Fibroblast of skin of scalp (primary cell): ENCODE measurements around the gene FBXL7.

Experiments
- DNase-seq: peaks from one replicate; pipeline ENCODE4 v3.0.0-alpha.2; 2013

Gene FBXL7

DNA sequence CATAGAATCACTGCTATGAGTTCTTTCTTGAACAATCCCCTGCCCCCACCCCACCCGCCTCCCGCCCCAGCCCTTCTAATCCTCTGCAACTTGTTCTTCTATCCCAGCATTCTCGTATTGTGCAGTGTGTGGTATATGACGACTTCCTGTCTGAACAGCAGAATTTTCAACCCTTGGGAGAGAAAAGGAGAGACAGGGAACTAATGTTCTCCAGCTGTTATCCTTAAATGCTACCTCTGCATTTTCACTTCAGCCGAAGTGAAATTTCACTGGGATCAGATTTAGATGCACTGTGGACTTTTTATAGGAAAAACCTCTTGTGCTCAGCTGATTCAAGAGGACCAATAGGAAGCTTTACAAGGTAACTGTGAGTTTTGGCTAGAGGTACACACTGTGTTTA, 2.2 kb downstream of the FBXL7 start:
- DNase-seq, result peak; percentile 68

DNA sequence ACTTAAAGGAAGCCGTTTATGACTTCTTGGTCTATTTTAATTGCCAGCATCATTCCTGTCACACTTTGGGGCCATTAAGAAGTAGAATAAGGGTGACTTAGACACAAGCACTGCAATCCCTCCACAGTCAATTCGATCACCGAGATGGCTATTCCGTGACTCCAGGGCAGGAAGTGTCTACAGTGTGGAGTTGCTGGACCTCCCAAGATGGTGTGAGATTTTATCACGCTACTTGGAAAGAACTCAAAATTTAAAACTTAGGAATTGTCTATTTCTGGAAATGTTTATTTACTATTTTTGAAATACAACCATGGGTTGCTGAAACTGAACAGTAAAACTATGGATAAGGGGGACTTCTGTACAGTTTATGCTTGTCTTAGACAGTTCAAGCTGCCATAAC, 6.2 kb downstream of the FBXL7 start:
- DNase-seq, result no peak

DNA sequence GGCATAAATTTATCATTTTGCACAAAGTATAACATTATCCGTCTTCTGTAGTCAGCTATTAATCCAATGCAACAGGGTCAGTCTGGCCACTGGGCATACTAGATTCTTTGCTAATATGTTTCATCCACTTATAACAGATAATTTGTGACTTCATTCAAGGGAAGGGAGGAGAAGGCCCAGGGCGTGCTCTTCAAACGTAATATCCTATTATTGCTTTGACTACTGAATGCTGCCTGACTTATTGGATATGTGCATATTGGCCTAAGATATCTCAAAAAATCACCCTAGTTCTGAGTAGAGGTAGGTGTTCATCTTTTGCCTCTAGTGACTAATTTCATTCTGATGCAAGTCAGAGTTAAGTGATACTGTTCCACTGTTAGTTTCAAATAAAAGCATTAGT, 6.9 kb downstream of the FBXL7 start:
- no peak for DNase-seq

DNA sequence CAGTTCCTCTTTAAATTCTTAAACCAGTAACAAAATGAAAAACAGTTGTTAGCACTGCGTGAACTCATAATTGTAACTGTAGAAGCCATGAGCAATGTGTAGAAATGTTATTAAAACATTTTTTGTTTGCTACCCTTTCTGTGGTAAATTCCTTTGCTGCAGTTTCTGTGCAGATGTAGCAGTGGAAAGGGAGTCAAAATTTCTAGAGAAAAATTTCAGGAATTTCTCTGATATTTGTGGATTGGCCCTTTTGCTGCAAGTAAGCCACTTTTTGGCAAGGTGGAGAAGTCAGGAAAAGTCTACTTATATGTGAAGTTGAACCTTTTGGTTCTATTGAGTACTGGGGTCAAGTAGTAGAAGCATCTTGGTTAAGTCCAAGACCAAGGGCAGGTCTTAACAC, 10.1 kb downstream of the FBXL7 start:
- peak; percentile 89 for DNase-seq

DNA sequence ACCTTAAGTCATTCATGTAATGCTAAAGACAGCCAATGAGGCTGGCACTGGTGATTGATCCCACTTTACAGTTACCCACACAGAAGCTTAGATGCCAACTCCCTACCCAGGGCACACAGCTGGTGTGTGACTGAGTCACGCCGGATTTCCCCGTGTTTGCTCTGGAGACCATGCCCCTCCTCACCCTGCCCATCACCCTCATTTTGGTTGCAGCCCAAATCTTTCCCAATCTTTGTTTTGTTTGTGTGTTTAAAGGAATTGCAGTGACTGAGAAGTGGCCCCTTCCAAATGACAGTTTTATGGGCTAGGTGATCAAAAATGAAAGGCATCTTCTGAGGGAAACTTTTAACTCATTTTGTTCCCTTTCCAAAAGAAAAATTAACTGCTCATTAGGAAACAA, 10.9 kb downstream of the FBXL7 start:
- no peak for DNase-seq

DNA sequence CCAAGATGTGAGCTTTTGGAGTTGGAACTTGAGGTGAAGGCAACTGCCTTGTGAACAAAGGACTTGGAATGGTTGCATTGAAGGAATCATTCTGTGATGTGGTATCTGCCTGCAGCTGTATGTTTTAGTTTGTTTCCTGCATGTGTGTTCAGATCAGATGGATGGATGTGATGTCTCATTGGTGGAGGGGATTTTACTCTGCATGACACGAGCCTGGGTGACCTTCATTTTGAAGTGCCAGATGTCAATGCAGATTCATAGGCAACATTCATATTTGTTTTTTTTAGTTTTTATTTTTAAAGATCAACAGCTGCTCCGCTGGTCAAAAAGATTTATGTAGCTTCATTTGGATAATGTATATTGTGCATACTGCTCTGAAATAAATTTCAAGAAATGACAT, 13.5 kb downstream of the FBXL7 start:
- DNase-seq, result no peak

- no peak for DNase-seq
These were observed 13.9 kb downstream of the FBXL7 start for GRCh38 chr5:15513911-15514310.

DNA sequence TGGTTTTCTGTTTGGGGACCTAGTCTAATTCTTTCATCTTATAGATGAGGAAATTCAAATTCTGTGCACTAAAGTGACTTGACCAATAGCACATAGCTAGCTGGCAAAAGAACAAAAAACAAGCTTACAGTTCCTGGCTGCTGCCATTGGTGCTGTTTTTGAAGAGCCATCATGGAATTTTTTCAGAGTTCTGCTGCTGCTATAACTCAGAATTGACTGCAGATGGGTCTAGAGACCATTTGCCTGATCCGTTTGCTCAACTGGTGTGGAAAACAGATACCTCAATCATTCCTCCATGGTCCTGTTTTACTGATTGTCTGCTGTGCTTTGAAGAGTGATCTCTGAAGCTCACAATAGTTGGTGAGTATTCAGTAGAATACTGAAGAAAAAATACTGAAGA, 15.2 kb downstream of the FBXL7 start:
- no peak for DNase-seq

DNA sequence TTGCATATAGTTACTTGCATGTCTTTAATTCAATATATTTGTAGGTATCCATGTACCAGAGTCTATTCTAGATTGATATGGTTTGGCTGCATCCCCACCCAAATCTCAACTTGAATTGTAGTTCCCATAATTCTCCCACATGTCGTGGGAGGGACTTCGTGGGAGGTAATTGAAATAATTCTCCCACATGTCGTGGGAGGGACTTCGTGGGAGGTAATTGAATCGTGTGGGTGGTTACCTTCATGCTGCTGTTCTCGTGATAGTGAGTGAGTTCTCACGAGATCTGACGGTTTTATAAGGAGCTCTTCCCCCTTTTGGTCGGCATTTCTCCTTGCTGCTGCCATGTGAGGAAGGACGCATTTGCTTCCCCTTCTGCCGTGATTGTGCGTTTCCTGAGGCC, 16.5 kb downstream of the FBXL7 start:
- no peak for DNase-seq

GRCh38 chr5:15518786-15519185, 18.8 kb downstream of the FBXL7 start:
- no peak for DNase-seq

DNA sequence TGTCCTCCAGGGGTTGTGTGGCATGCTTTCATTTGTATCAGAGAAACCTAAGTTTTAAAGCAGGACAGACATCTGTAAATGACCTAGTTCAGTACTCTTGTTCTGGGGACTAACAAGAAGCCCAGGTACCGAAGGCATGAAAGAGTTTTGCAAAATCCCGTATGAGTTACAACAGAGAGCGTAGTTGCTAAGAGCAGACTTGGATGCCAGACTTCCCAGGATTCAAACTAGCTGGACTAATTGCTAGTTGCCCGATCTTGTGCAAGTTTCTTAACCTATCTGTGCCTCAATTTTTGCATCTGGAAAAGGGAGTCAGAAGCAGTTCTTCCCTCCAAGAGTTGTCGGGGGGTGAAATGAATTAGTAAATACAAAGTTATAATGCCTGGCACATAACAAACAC, 20.9 kb downstream of the FBXL7 start:
- no peak for DNase-seq

DNA sequence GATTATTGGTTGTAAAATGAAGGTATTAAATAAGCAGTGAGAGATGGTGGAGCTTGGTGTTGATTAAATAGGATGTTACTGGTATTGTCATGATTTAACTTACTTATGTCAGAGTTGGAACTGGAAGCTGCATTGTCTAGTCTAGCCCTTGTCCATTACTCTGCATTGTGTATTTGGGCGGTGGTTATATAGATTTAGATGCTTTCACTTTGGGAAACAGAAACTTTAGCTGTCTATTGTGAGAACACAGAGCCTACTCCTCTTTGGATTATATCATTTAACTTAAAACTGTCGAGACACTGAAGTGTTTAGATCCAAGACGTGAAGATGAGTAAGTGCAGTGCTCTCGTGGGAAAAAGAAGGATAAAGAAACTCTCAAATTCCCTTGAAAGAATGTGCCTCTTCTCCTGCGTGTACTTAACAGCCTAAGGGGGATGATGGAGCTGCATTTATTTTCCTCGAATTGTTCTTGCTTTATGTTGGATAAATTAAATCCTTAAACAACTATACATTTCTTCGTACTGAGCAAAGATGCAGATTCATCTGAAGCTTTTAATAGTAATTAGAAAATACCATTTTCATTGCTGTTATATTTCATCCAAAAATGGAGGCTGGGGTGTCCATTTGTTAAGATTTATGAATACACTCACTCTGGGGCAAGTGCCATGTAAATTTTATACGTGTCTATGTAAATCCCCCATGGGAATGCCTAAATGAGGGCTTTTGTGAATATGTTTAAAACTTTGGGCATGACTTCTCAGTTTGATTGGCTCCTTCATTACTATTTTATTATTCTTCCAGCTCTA, 21.6 kb downstream of the FBXL7 start:
- DNase-seq, result peak; percentile 76

- peak; percentile 42 for DNase-seq
These were observed 22.2 kb downstream of the FBXL7 start for GRCh38 chr5:15522187-15522520.

DNA sequence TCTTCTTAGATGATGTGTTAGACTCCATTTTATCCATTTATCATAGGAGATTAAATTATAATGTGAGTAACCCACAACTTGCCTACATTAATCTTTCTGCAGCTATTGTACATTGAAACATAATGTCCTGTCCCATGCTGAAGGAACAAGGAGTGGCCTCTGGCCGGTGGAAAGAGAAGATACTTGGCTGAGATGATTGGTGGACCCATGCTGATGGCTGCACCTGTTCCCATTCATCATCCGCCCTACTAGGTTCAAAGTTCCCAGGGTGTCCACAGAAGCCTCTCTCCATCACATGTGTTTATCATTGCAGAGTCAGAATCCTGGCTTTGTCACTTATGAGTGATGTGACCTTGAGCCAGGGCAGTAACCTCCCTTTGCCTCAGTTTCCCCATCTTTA, 24.7 kb downstream of the FBXL7 start:
- DNase-seq, result no peak

- DNase-seq, result peak; percentile 69
These were observed 25.8 kb downstream of the FBXL7 start for GRCh38 chr5:15525703-15526275.

DNA sequence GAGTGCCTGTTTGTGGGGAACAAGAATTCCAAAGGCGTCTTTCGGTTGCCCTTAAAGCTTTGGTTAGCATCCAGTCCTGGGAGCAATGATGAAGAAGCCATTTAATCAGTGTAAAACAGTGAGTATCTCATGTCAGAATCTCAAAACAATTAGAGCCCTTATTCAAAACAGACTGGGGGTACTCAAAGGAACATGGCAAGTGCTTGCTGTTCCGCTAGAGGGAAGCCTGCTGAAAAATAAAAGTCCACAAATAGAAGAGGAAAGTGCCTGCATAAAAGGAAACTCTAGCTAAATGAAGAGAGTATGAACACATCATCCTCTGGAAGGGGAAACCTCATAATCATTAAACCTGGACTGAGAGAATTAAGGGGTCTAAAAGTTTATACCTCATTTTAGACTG, 26.4 kb downstream of the FBXL7 start:
- DNase-seq, result no peak

- no peak for DNase-seq
These were observed 28.5 kb downstream of the FBXL7 start for GRCh38 chr5:15528476-15528875.

DNA sequence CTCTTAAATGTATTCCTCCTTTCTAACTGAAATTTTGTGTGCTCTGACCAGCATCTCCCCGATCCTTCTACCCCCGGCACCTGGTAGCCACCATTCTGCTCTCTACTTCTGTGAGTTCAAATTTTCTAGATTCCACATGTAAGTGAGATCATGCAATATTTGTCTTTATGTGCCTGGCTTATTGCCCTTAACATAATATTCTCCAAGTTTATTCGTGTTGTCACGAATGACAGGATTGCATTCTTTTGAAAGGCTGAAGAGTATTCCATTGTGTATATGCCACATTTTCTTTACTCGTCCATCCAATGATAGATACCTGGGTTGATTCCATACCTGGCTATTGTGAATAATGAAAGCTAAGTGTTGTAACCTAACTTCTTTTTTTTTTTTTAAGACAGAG, 29.0 kb downstream of the FBXL7 start:
- no peak for DNase-seq

DNA sequence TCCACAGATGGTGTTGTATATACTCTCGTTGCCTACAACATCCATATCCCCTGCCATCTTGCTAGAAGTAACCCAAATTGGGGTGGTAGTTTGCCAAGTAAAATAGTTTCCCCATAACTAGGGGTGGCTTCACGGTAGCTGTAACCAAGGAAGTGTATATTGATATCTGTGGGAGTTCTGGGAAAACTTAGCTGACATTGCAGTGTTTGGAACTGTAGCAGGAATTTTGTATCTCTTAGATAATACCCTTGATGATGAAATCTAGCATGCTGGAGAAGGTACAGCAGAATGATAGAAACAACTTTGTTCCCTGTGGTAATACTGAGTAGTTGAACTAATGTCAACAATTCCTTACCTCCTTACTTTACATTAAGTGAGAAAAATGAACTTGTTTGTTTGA, 29.8 kb downstream of the FBXL7 start:
- no peak for DNase-seq

DNA sequence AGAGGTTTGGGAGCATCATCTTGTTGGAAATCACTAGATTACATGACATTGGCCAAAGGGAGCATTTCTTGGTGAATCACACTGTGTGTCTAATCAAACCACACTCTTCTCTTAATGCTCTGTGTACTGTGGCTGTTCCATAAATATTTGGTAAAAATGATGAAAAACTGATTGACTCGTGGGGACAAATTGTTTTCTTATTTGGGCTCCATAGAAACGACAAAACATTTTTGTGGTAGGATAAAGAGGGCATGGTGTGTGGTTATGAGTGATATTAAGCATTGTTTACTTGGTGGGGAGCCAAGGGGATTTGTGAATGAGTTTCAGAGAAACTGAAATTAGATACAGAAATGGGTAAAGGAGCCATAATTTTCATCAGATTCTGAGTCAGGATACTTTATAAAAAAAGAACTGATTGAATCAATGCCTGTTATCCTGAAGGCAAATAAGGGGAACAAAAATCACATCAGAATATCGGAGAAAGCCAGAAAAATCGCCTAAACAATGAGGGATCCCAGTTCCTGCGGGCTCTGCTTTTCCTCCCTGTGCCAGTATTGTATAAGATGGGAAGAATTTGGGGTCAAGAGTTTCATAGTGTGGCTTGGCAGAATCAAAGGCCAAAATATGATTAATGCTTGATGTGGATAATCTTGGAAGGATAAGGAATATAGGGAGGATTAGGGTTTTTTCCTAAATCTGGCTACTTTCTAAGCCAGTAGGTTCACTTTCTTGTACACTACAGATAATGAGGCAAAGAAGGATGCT, 33.3 kb downstream of the FBXL7 start:
- peak; percentile 86 for DNase-seq

- no peak for DNase-seq
These were observed 36.0 kb downstream of the FBXL7 start for GRCh38 chr5:15535938-15536337.

GRCh38 chr5:15538516-15538915, 38.5 kb downstream of the FBXL7 start:
- DNase-seq, result no peak

DNA sequence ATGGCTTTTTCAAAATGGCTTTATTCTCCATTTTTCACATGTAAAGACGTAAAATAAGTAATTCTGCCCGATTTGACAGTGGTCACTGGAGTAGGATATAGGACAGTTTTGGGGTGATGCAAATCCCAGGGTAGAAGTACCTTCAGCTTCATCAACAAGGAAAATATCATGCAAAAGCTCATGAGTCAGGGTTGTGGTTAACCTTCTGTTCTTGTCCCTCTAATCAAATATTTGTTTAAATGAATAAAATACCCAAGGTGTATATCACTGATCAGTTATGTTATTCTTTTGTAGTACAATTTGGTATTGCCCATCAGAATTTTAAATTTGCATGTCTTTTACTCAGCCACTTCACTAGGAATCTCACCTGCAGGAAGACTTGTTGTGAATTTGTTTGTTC, 40.0 kb downstream of the FBXL7 start:
- no peak for DNase-seq

GRCh38 chr5:15544039-15544438, 44.1 kb downstream of the FBXL7 start:
- no peak for DNase-seq
